ENCODE results near the gene PROM1. TPM values are rescaled to one million over a fixed set of nuclear protein-coding genes. Genes with fewer than 3 reads are reported as not detected.

Gene PROM1
- total and polyA plus RNA-seq, 2 experiments from 2014 or later: 36.6 to 66.6 TPM

DNA sequence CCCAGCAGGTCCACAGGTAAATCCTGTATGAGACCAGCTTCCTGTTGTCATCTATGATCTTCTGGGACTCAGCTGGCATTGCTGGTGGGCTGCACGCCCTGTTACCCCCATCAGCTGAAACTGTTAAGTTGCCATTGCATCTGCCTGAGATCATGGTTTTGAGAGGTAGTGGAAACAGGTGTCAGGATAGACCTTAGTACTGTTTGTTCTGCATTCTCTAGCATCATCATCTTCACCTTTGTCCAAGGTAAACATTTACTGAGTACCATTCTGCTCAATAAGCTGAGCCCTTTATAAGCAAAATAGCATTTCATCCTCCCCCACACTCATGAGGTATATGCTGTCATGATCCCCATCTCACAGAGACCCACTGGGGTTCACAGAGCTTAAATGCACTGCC, 42.9 kb upstream of the PROM1 start:
- DNase-seq (ENCODE audit: low spot score): no peak

More for the DNA sequence above, 42.9 kb upstream of the PROM1 start:
- H3K4me3 ChIP-seq: no peak overlapping the region
- H3K27me3 Mint-ChIP-seq (ENCODE audit: insufficient read depth, low read depth, poor library complexity): peaks cover 13% of the 10 kb centered on the region
- no peaks in the 10 kb centered on the region for H3K9me2 ChIP-seq (ENCODE audit: insufficient read depth)
- H3K4me1 Mint-ChIP-seq: peaks cover 4% of the 10 kb centered on the region; the same call in 2 of the 3 replicates
- no peaks in the 10 kb centered on the region for H3K36me3 Mint-ChIP-seq (ENCODE audit: low read depth)
- no peak overlapping the region for H3K27ac Mint-ChIP-seq
- H3K27ac ChIP-seq (ENCODE audit: low read depth): no peak overlapping the region
- H3F3A ChIP-seq (replicated peaks; ENCODE audit: low read depth): no peaks in the 10 kb centered on the region
- no peak overlapping the region for H3K4me2 ChIP-seq
- H3K4me1 ChIP-seq (ENCODE audit: insufficient read depth): no peaks in the 10 kb centered on the region
- no peaks in the 10 kb centered on the region for H3K36me3 ChIP-seq (ENCODE audit: insufficient read depth)
- H2AFZ ChIP-seq: no peak overlapping the region
- H3K4me3 Mint-ChIP-seq: no peak overlapping the region
- no peaks in the 10 kb centered on the region for H3K79me2 ChIP-seq (replicated peaks; ENCODE audit: insufficient read depth)
- TF ChIP-seq ZNF114 (CRISPR knock-in tag; IDR thresholded peaks at IDR 0.05) (no peak), POLR2AphosphoS5 (IDR thresholded peaks at IDR 0.05; ENCODE audit: low read depth) (no peak), NANOG (IDR thresholded peaks at IDR 0.05; ENCODE audit: borderline replicate concordance) (no peak), JUNB (IDR thresholded peaks at IDR 0.05; ENCODE audit: unreplicated experiment) (no peak), ETS1 (IDR thresholded peaks at IDR 0.05) (no peak), EZH2phosphoT487 (IDR thresholded peaks at IDR 0.05; ENCODE audit: unreplicated experiment) (no peak), CREB1 (CRISPR knock-in tag; IDR thresholded peaks at IDR 0.05; ENCODE audit: low read depth) (no peak), STAT1 (IDR thresholded peaks at IDR 0.05; ENCODE audit: unreplicated experiment) (no peak), REST (IDR thresholded peaks at IDR 0.05; ENCODE audit: unreplicated experiment) (no peak), ZNF331 (CRISPR knock-in tag; IDR thresholded peaks at IDR 0.05; ENCODE audit: low read depth) (no peak), EZH2 (IDR thresholded peaks at IDR 0.05; ENCODE audit: low read depth, unreplicated experiment) (no peak)
- TF ChIP-seq, protein P1, sequence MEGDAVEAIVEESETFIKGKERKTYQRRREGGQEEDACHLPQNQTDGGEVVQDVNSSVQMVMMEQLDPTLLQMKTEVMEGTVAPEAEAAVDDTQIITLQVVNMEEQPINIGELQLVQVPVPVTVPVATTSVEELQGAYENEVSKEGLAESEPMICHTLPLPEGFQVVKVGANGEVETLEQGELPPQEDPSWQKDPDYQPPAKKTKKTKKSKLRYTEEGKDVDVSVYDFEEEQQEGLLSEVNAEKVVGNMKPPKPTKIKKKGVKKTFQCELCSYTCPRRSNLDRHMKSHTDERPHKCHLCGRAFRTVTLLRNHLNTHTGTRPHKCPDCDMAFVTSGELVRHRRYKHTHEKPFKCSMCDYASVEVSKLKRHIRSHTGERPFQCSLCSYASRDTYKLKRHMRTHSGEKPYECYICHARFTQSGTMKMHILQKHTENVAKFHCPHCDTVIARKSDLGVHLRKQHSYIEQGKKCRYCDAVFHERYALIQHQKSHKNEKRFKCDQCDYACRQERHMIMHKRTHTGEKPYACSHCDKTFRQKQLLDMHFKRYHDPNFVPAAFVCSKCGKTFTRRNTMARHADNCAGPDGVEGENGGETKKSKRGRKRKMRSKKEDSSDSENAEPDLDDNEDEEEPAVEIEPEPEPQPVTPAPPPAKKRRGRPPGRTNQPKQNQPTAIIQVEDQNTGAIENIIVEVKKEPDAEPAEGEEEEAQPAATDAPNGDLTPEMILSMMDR (conservative IDR thresholded peaks at IDR 0.05; ENCODE audit: low read depth in 2 of 2): no peak
- TF ChIP-seq, protein P2, sequence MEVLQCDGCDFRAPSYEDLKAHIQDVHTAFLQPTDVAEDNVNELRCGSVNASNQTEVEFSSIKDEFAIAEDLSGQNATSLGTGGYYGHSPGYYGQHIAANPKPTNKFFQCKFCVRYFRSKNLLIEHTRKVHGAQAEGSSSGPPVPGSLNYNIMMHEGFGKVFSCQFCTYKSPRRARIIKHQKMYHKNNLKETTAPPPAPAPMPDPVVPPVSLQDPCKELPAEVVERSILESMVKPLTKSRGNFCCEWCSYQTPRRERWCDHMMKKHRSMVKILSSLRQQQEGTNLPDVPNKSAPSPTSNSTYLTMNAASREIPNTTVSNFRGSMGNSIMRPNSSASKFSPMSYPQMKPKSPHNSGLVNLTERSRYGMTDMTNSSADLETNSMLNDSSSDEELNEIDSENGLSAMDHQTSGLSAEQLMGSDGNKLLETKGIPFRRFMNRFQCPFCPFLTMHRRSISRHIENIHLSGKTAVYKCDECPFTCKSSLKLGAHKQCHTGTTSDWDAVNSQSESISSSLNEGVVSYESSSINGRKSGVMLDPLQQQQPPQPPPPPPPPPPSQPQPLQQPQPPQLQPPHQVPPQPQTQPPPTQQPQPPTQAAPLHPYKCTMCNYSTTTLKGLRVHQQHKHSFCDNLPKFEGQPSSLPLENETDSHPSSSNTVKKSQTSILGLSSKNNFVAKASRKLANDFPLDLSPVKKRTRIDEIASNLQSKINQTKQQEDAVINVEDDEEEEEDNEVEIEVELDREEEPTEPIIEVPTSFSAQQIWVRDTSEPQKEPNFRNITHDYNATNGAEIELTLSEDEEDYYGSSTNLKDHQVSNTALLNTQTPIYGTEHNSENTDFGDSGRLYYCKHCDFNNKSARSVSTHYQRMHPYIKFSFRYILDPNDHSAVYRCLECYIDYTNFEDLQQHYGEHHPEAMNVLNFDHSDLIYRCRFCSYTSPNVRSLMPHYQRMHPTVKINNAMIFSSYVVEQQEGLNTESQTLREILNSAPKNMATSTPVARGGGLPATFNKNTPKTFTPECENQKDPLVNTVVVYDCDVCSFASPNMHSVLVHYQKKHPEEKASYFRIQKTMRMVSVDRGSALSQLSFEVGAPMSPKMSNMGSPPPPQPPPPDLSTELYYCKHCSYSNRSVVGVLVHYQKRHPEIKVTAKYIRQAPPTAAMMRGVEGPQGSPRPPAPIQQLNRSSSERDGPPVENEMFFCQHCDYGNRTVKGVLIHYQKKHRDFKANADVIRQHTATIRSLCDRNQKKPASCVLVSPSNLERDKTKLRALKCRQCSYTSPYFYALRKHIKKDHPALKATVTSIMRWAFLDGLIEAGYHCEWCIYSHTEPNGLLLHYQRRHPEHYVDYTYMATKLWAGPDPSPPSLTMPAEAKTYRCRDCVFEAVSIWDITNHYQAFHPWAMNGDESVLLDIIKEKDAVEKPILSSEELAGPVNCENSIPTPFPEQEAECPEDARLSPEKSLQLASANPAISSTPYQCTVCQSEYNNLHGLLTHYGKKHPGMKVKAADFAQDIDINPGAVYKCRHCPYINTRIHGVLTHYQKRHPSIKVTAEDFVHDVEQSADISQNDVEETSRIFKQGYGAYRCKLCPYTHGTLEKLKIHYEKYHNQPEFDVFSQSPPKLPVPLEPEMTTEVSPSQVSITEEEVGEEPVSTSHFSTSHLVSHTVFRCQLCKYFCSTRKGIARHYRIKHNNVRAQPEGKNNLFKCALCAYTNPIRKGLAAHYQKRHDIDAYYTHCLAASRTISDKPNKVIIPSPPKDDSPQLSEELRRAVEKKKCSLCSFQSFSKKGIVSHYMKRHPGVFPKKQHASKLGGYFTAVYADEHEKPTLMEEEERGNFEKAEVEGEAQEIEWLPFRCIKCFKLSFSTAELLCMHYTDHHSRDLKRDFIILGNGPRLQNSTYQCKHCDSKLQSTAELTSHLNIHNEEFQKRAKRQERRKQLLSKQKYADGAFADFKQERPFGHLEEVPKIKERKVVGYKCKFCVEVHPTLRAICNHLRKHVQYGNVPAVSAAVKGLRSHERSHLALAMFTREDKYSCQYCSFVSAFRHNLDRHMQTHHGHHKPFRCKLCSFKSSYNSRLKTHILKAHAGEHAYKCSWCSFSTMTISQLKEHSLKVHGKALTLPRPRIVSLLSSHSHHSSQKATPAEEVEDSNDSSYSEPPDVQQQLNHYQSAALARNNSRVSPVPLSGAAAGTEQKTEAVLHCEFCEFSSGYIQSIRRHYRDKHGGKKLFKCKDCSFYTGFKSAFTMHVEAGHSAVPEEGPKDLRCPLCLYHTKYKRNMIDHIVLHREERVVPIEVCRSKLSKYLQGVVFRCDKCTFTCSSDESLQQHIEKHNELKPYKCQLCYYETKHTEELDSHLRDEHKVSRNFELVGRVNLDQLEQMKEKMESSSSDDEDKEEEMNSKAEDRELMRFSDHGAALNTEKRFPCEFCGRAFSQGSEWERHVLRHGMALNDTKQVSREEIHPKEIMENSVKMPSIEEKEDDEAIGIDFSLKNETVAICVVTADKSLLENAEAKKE (CRISPR knock-in tag; IDR thresholded peaks at IDR 0.05): no peak
- H3K27me3 ChIP-seq (ENCODE audit: insufficient read depth): no peaks in the 10 kb centered on the region
- no peak for ATAC-seq
- H4K20me1 ChIP-seq (replicated peaks; ENCODE audit: insufficient read depth): no peaks in the 10 kb centered on the region
- H3K9me3 Mint-ChIP-seq: no peaks in the 10 kb centered on the region
